Endothelial cell of umbilical vein (primary cell): ENCODE results near the gene RAB31. TPM values are rescaled to one million over a fixed set of nuclear protein-coding genes. Genes with fewer than 3 reads are reported as not detected.

Source experiments
- BruUV-seq: library from RNA; stranded (reverse); fragments of 400-500 nt; replicated peaks from 2 replicates; lab custom pipeline; 2021; lab: Mats Ljungman, UMichigan
- CTCF ChIA-PET: fragments of 300-600, 350-600 bp; sonication (Branson Sonifier 250); formaldehyde crosslinking; loops from one replicate; lab custom pipeline; 2021; ENCODE audit warnings: antibody characterized with exemption, inconsistent platforms; lab: Charles Lee
- POLR2A ChIA-PET: fragments of 300-600, 350-600 bp; sonication (Branson Sonifier 250); formaldehyde crosslinking; loops from one replicate; lab custom pipeline; 2021; ENCODE audit warnings: antibody characterized with exemption, inconsistent platforms; lab: Charles Lee
- DNase-seq: peaks from one replicate; pipeline ENCODE4 v3.0.0-alpha.2; 2011; ENCODE audit warnings: low read depth, low spot score
- FAIRE-seq: peaks from 2 replicates; lab custom pipeline; 2011; peaks lifted over from hg19 to GRCh38; lab: Jason Lieb, UNC
- H2AFZ ChIP-seq: 2 replicates; pipeline ENCODE4 v1.6.0; 2012; ENCODE audit warnings: low read depth, low read length, control low read depth, inconsistent platforms
- H3K27ac ChIP-seq: 2 replicates; pipeline ENCODE4 v1.5.1; 2011; ENCODE audit warnings: low read depth, mild to moderate bottlenecking, control low read depth, low read length, moderate library complexity; ENCODE audit not compliant: insufficient read depth
- H3K27me3 ChIP-seq, 2 experiments: 2 replicates each; pipeline versions ENCODE4 v1.6.0 to v1.6.1; 2011; ENCODE audit warnings: low read length in 2 of 2, mixed read lengths in 1 of 2; ENCODE audit not compliant: control insufficient read depth in 2 of 2, insufficient read depth in 2 of 2
- H3K36me3 ChIP-seq, 2 experiments: 2 replicates in 1 of 2; 3 replicates in 1 of 2; pipeline ENCODE4 v1.5.1; 2011; ENCODE audit warnings: low read length in 2 of 2, mild to moderate bottlenecking in 1 of 2, moderate library complexity in 1 of 2; ENCODE audit not compliant: control insufficient read depth in 2 of 2, insufficient read depth in 2 of 2; ENCODE audit errors: extremely low read depth in 1 of 2
- H3K4me1 ChIP-seq: 3 replicates; pipeline ENCODE4 v1.5.1; 2011; ENCODE audit warnings: mild to moderate bottlenecking, low read length; ENCODE audit not compliant: control insufficient read depth, insufficient read depth; ENCODE audit errors: extremely low read depth
- H3K4me2 ChIP-seq: 2 replicates; pipeline ENCODE4 v1.6.1; 2011; ENCODE audit warnings: low read length, control low read depth, mixed read lengths; ENCODE audit not compliant: insufficient read depth
- H3K4me3 ChIP-seq, 3 experiments: fragments of 200-600 bp in 1 of 3; sonication (generic), shearing (Covaris generic) in 1 of 3; replicated peaks in 1 of 3; 2 replicates each; pipeline ENCODE4 v1.5.1; 2011 to 2016; ENCODE audit warnings: control low read depth in 3 of 3, low read length in 3 of 3, mild to moderate bottlenecking in 2 of 3, inconsistent platforms in 1 of 3, low read depth in 1 of 3, moderate library complexity in 1 of 3; ENCODE audit not compliant: insufficient read depth in 1 of 3
- H3K79me2 ChIP-seq: 2 replicates; pipeline ENCODE4 v1.6.0; 2012; ENCODE audit warnings: low read length, inconsistent platforms; ENCODE audit not compliant: control insufficient read depth, insufficient read depth
- H3K9ac ChIP-seq: replicated peaks from 2 replicates; pipeline ENCODE3; 2011; ENCODE audit warnings: low read length, control low read depth; ENCODE audit not compliant: insufficient read depth; ENCODE audit errors: extremely low read depth
- H3K9me1 ChIP-seq: replicated peaks from 3 replicates; pipeline ENCODE4 v1.6.0; 2011; ENCODE audit warnings: mild to moderate bottlenecking, low read length; ENCODE audit not compliant: control insufficient read depth, insufficient read depth; ENCODE audit errors: extremely low read depth
- H3K9me3 ChIP-seq: replicated peaks from 2 replicates; pipeline ENCODE4 v1.5.1; 2012; ENCODE audit warnings: low read length, inconsistent platforms; ENCODE audit not compliant: control insufficient read depth, insufficient read depth
- H4K20me1 ChIP-seq: replicated peaks from 2 replicates; pipeline ENCODE3; 2011; ENCODE audit warnings: mild to moderate bottlenecking, low read length; ENCODE audit not compliant: control insufficient read depth, insufficient read depth; ENCODE audit errors: extremely low read depth
- EZH2 ChIP-seq: IDR thresholded peaks from 2 replicates; pipeline ENCODE4 v1.6.1; 2012; ENCODE audit warnings: borderline replicate concordance, low read depth, mild to moderate bottlenecking, moderate library complexity, low read length, inconsistent platforms; ENCODE audit not compliant: severe bottlenecking
- FOS ChIP-seq: IDR thresholded peaks from 2 replicates; pipeline ENCODE4 v1.6.1; 2011; ENCODE audit warnings: mild to moderate bottlenecking, low read length, moderate library complexity, borderline replicate concordance; ENCODE audit not compliant: insufficient read depth
- MAX ChIP-seq: IDR thresholded peaks from 2 replicates; pipeline ENCODE4 v1.6.1; 2011; ENCODE audit not compliant: insufficient read depth, insufficient read length
- MYC ChIP-seq: IDR thresholded peaks from one replicate; pipeline ENCODE4 v1.6.1; 2011; ENCODE audit warnings: mild to moderate bottlenecking, low read depth, low read length
- POLR2A ChIP-seq: IDR thresholded peaks from 2 replicates; pipeline ENCODE4 v1.6.1; 2012; ENCODE audit warnings: low read depth, mild to moderate bottlenecking, control low read depth, low read length
- dilution Hi-C: fragments of 300-500 bp; cut with MboI; formaldehyde crosslinking; loops from one replicate; pipeline ENCODE4 v1.15.0; 2019; ENCODE audit warnings: low sequenced_read_pairs; ENCODE audit not compliant: extremely low pct_ligation_motif_present
- intact Hi-C: fragments of 100-400 bp; cut with micrococcal nuclease; formaldehyde crosslinking; loops from one replicate; pipeline ENCODE4 v1.10.0; 2022
- polyA plus RNA-seq, 4 experiments: library from polyadenylated mRNA; depleted of rRNA in 3 of 4; stranded (reverse) in 3 of 4; unstranded in 1 of 4; fragments of >200 nt; gene quantifications; 2 replicates each; pipeline versions ENCODE4 v1.2.1 to v1.2.3, GENCODE V29; 2011 to 2012; ENCODE audit warnings: missing spikeins in 1 of 4
- total RNA-seq: library from RNA; stranded (reverse); gene quantifications from 2 replicates; pipeline ENCODE4 v1.2.3, GENCODE V29; 2021

RAB31 gene
- total and polyA plus RNA-seq, 2 donors (not counting 3 experiments of a cell fraction or from before 2014, with no cell fraction given) = 30.5 TPM

- ChIA-PET CTCF (no interaction called here), POLR2A (no interaction called here)
- Histone ChIP-seq H2AFZ (no peak overlapping the region), H3K9me1 (no peaks in the 10 kb centered on the region), H3K9me3 (no peaks in the 10 kb centered on the region), H4K20me1 (no peaks in the 10 kb centered on the region), H3K36me3 (no peaks in the 10 kb centered on the region), H3K27me3 (no peaks in the 10 kb centered on the region), H3K4me2 (no peak overlapping the region), H3K4me1 (no peaks in the 10 kb centered on the region), H3K27ac (no peak overlapping the region), H3K4me3 (no peak overlapping the region), H3K9ac (no peak overlapping the region), H3K79me2 (no peaks in the 10 kb centered on the region)
- DNase-seq = no peak
- peak; percentile 26 for FAIRE-seq
- dilution Hi-C loops = no loop called here
- intact Hi-C loops = no loop called here
- TF ChIP-seq MAX = no peak
- BruUV-seq = no TSS peak
Measured at GRCh38 chr18:9834551-9834950, 126.5 kb downstream of the RAB31 start.

GRCh38 chr18:9835113-9835755, 127.1 kb downstream of the RAB31 start:
- Histone ChIP-seq H3K4me3 (no peak overlapping the region), H3K9me1 (no peaks in the 10 kb centered on the region), H4K20me1 (no peaks in the 10 kb centered on the region), H3K9ac (no peak overlapping the region), H3K79me2 (no peaks in the 10 kb centered on the region), H3K27me3 (no peaks in the 10 kb centered on the region), H3K4me2 (no peak overlapping the region), H2AFZ (no peak overlapping the region), H3K36me3 (no peaks in the 10 kb centered on the region), H3K9me3 (no peaks in the 10 kb centered on the region), H3K4me1 (no peaks in the 10 kb centered on the region), H3K27ac (no peak overlapping the region)
- no TSS peak for BruUV-seq
- dilution Hi-C loops (no loop called here), intact Hi-C loops (no loop called here)
- TF ChIP-seq FOS = no peak
- TF ChIP-seq EZH2 = no peak
- TF ChIP-seq MAX = no peak
- no peak for TF ChIP-seq POLR2A
- TF ChIP-seq MYC = no peak
- ChIA-PET POLR2A (no interaction called here), CTCF (interaction anchor here (0.9 to 1.8 kb wide), 2 partner anchors 10 to 16 kb away, joined by 3 to 10 read pairs; no protein-coding TSS in a partner anchor)
- DNase-seq = no peak
- FAIRE-seq = peak; percentile 26
